HG03457 (cell line): Measurements from ENCODE around the gene NELFB.
A peak's percentile ranks its signal among the peaks of the same experiment; 100 is the strongest.
"Not testable (repeated sequence)": the region's sequence is repeated elsewhere in the genome, so short reads cannot be mapped to it uniquely, and the experiment has no call there.

Experiments used
- ATAC-seq: cut with Tn5 transposase; IDR thresholded peaks from one replicate; pipeline ENCODE4 v1.9.1; 2021; ENCODE audit warnings: moderate number of reproducible peaks; ENCODE audit not compliant: unreplicated experiment

Gene NELFB

GRCh38 chr9:137234055-137234697 is 21.0 kb upstream of the NELFB start:
- ATAC-seq, result no peak

- ATAC-seq, result no peak
These were observed 20.2 kb upstream of the NELFB start for GRCh38 chr9:137234758-137235423.

- ATAC-seq, result no peak
These were observed 19.5 kb upstream of the NELFB start for GRCh38 chr9:137235424-137236237.

GRCh38 chr9:137236238-137236935 is 18.7 kb upstream of the NELFB start:
- no peak for ATAC-seq

- ATAC-seq, result no peak
These were observed 18.1 kb upstream of the NELFB start for GRCh38 chr9:137236936-137237421.

GRCh38 chr9:137237759-137238726 is 17.1 kb upstream of the NELFB start:
- ATAC-seq, result no peak

- ATAC-seq, result not testable (repeated sequence)
These were observed 15.5 kb upstream of the NELFB start for GRCh38 chr9:137239541-137240200.

- ATAC-seq, result peak; percentile 14
These were observed 14.7 kb upstream of the NELFB start for GRCh38 chr9:137240318-137240840.

- peak; percentile 58 for ATAC-seq
These were observed 14.2 kb upstream of the NELFB start, which contains the start of gene TUBB4B for GRCh38 chr9:137240841-137241489. Gene TUBB4B (plus strand): TSS chr9:137241287. CDS start chr9:137241361, 74 bp downstream.

- peak; percentile 4 for ATAC-seq
These were observed 13.4 kb upstream of the NELFB start for GRCh38 chr9:137241490-137242268.

GRCh38 chr9:137242269-137243203 is 12.6 kb upstream of the NELFB start:
- ATAC-seq, result no peak

GRCh38 chr9:137243266-137243625 is 11.9 kb upstream of the NELFB start:
- not testable (repeated sequence) for ATAC-seq

GRCh38 chr9:137243626-137244485 is 11.3 kb upstream of the NELFB start:
- ATAC-seq, result no peak

- no peak for ATAC-seq
These were observed 10.4 kb upstream of the NELFB start for GRCh38 chr9:137244486-137245449.
